Heart left ventricle (tissue), 13 donors: ENCODE results near the gene CPXM2.

Source experiments
- POLR2A ChIP-seq, 2 donors: fragments of 450-650 bp; IDR thresholded peaks; one replicate each; pipeline ENCODE4 v1.6.1; 2017; ENCODE audit warnings: antibody characterized with exemption in 2 of 2, mild to moderate bottlenecking in 2 of 2, moderate library complexity in 2 of 2
- TF ChIP-seq, protein P1 (sequence below), 12 donors: fragments of 200-600 bp; sonication (generic) in 4 of 12; IDR thresholded peaks; one replicate each; pipeline versions ENCODE4 v1.5.0 to v1.8.0; 2018 to 2022; ENCODE audit warnings: antibody characterized with exemption in 12 of 12, mild to moderate bottlenecking in 5 of 12
- donor health status: ischemic (EF 13 %, LVEDD 7.1; RV severe dilation, severe dysfunction).
- donor health status: DM: no; HTN: yes; CAD: no.
- donor health status: DM: no; HTN: no; CAD: no.
- donor health status: ischemic (EF 25% LVEDD 6.9; RV normal size, moderate dysfunction).
- donor health status: ischemic (EF 25% LVEDD 5.7; RV mildly dilated, moderate dysfunction).
- donor health status: ischemic (EF 35%, LVEDD 5.7; RV mildly dilated, moderate dysfunction).
- donor health status: nonischemic (EF 11% LVEDD 7.7; RV severe dilation, severe dysfunction).
- donor health status: DM: yes; HTN: yes; CAD: no.
- donor health status: PGD.
- donor health status: ischemic (EF 29% LVEDD 5.4; RV normal size, mild dysfunction).
- donor health status: nonischemic (EF 23%, LVEDD 6.1; RV moderate dilation, normal function).

DNA sequence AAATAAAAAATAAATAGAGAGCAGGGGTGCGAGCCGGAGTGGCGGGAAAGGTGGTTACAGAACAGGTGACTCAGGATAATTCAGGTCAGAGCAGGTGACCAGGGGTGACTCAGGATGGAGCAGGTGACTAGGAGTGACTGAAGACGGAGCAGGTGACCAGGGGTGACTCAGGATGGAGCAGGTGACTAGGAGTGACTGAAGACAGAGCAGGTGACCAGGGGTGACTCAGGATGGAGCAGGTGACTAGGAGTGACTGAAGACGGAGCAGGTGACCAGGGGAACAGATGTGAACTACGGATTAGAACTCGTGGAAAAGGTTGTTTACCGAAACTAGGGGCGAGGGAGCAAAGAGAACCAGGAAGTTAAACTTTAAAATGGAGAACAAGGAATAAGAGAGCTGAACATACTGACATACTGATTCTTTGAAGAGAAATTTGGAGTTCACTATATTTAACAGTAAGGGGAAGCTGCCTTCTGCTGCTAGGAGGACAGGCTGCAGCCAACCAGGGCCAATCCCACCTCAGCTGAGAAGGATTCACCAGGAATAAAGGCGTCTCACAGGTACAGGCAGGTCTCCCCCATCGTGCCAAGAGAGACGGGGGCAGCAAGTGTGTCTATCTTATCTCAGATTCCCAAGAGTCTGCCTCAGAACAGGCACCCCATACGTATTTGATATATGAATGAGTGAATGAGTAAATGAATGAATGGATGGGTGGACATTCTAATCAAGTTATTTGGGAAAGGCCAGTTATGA is 101.3 kb downstream of the CPXM2 start:
- TF ChIP-seq, protein P1, sequence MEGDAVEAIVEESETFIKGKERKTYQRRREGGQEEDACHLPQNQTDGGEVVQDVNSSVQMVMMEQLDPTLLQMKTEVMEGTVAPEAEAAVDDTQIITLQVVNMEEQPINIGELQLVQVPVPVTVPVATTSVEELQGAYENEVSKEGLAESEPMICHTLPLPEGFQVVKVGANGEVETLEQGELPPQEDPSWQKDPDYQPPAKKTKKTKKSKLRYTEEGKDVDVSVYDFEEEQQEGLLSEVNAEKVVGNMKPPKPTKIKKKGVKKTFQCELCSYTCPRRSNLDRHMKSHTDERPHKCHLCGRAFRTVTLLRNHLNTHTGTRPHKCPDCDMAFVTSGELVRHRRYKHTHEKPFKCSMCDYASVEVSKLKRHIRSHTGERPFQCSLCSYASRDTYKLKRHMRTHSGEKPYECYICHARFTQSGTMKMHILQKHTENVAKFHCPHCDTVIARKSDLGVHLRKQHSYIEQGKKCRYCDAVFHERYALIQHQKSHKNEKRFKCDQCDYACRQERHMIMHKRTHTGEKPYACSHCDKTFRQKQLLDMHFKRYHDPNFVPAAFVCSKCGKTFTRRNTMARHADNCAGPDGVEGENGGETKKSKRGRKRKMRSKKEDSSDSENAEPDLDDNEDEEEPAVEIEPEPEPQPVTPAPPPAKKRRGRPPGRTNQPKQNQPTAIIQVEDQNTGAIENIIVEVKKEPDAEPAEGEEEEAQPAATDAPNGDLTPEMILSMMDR (IDR thresholded peaks at IDR 0.05): no peak
- no peak for TF ChIP-seq POLR2A (IDR thresholded peaks at IDR 0.05)
